CD4-positive, alpha-beta T cell treated with Interleukin-15 for 4 hours (primary cell): ENCODE measurements around the gene WDR74.

Experiments
- DNase-seq: peaks from one replicate; pipeline ENCODE4 v3.0.0-alpha.2; 2020; ENCODE audit warnings: low spot score

The WDR74 gene

GRCh38 chr11:62792202-62792575 lies 47.2 kb downstream of the WDR74 start:
- no peak for DNase-seq

DNA sequence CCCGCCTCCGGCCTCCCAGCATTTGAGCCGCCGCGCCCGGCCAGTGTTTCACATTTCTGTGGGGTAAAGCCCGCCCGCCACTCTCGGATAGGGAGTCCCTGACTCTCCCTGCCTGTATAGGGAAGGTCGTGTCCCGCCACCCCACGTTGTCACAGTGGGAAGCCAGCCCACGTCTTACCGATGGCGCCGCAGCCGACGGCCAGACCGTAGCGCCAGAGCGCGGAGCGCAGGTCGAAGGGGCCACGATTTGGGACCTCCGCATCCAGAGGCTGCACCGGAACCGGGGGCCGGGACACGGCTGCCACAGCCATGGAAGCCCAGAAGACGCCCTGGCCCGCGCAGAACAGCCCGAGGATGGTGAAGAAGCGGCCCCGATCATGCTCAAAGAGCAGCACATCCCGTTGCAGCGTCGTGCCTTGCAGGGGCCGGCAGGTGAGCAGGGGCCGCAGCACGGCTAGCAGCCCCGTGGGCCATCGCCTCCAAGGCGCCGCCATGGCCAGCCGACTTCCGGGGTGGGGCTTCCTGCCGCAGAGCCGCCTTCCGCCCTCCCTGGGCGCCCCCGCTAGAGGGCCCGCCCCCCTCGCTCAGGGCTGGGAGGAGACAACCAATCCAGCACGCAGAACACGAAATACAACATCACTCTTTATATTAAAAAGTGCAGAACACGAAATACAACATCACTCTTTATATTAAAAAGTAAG lies 47.7 kb downstream of the WDR74 start, which contains the start of gene TMEM223:
TSS of gene TMEM223 (minus strand) at position 506 of the 701 bp plus-strand sequence. CDS start at position 494, 12 bp downstream.
- peak; percentile 88 for DNase-seq

GRCh38 chr11:62789576-62789975 lies 49.8 kb downstream of the WDR74 start:
- no peak for DNase-seq

GRCh38 chr11:62788991-62789390 lies 50.4 kb downstream of the WDR74 start:
- DNase-seq, result no peak

- peak; percentile 98 for DNase-seq
Measured at GRCh38 chr11:62787005-62787759, 52.2 kb downstream of the WDR74 start, which contains the start of gene TMEM179B. Gene TMEM179B, plus strand, starts transcription at chr11:62787402. Its CDS starts 30 bp downstream, at chr11:62787432.

GRCh38 chr11:62786318-62787004 lies 52.9 kb downstream of the WDR74 start:
- peak; percentile 87 for DNase-seq
